Neural crest cell (in vitro differentiated cells): Measurements from ENCODE around the gene ARHGAP26. TPM values are rescaled to one million over a fixed set of nuclear protein-coding genes. Genes with fewer than 3 reads are reported as not detected.

Experiments
- DNase-seq: peaks from one replicate; pipeline ENCODE4 v3.0.0; 2021; ENCODE audit warnings: low read depth, mixed read lengths, low spot score
- H3K27ac Mint-ChIP-seq: one replicate; pipeline ENCODE4 v1.8.0; 2021; ENCODE audit warnings: mild to moderate bottlenecking, mixed read lengths; ENCODE audit not compliant: unreplicated experiment
- H3K27me3 Mint-ChIP-seq: 2 replicates; pipeline ENCODE4 v1.8.0; 2021; ENCODE audit warnings: low read depth, mild to moderate bottlenecking, mixed read lengths
- H3K36me3 Mint-ChIP-seq: 2 replicates; pipeline ENCODE4 v1.8.0; 2021; ENCODE audit warnings: low read depth, mild to moderate bottlenecking, mixed read lengths
- H3K4me1 Mint-ChIP-seq: 2 replicates; pipeline ENCODE4 v1.8.0; 2021; ENCODE audit warnings: mixed read lengths
- H3K4me3 Mint-ChIP-seq: one replicate; pipeline ENCODE4 v1.8.0; 2021; ENCODE audit warnings: mild to moderate bottlenecking, mixed read lengths
- H3K9me3 Mint-ChIP-seq: 2 replicates; pipeline ENCODE4 v1.8.0; 2021; ENCODE audit warnings: mixed read lengths
- CTCF ChIP-seq: fragments of 200-600 bp; sonication (generic); conservative IDR thresholded peaks from 2 replicates; pipeline ENCODE4 v1.5.0; 2021; ENCODE audit warnings: antibody characterized with exemption, mild to moderate bottlenecking
- total RNA-seq: library from RNA; stranded (reverse); gene quantifications from 2 replicates; pipeline ENCODE4 v1.2.1, GENCODE V29; 2021

ARHGAP26 gene
- total RNA-seq, 1 donor from 2014 or later, result 5.5 TPM

GRCh38 chr5:143161885-143162540 is 391.8 kb downstream of the ARHGAP26 start:
- Mint-ChIP-seq H3K27ac (no peak overlapping the region), H3K27me3 (no peaks in the 10 kb centered on the region), H3K4me1 (no peaks in the 10 kb centered on the region), H3K4me3 (no peak overlapping the region), H3K9me3 (peaks cover 10% of the 10 kb centered on the region), H3K36me3 (no peaks in the 10 kb centered on the region)
- TF ChIP-seq CTCF, result no peak
- no peak for DNase-seq

DNA sequence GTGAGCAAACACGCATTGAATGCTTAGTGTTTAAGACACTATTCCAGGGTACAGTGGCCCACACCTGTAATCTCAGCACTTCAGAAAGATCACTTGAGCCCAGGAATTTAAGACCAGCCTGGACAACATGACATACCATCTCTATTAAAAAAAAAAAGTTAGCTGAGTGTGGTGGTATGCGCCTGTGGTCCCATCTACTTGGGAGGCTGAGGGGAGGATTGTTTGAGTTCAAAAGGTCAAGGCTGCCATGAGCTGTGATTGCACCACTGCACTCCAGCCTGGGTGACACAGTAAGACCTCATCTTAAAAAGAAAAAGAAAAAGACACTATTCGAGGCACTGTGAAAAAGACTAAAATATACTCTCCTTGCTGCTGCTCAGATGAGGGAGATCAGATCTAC is 392.6 kb downstream of the ARHGAP26 start:
- Mint-ChIP-seq H3K27ac (no peak overlapping the region), H3K27me3 (no peaks in the 10 kb centered on the region), H3K4me3 (no peak overlapping the region), H3K4me1 (no peaks in the 10 kb centered on the region), H3K36me3 (no peaks in the 10 kb centered on the region), H3K9me3 (peaks cover 10% of the 10 kb centered on the region)
- no peak for TF ChIP-seq CTCF
- no peak for DNase-seq

DNA sequence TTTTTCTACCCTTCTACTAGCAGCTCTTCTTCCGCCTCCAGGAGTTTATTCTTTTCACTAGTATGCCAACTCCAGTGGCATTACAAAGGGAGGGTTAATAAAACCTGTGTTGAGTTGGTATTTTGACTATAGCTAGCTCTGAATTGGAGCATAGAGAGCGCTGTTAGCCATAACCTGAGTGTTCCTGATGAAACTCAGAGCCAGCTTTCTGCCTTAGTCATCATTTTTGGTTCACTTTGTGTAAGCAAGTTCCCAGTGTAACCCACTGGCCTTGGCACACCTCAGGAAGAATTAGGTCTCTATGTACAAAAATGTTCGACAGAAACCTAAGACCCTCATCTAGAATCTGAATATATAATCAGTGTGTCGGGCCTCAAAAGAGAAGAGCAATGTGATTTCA is 394.4 kb downstream of the ARHGAP26 start:
- Mint-ChIP-seq H3K27ac (no peak overlapping the region), H3K4me1 (no peaks in the 10 kb centered on the region), H3K27me3 (no peaks in the 10 kb centered on the region), H3K36me3 (no peaks in the 10 kb centered on the region), H3K4me3 (no peak overlapping the region), H3K9me3 (peaks cover 8% of the 10 kb centered on the region)
- TF ChIP-seq CTCF, result no peak
- no peak for DNase-seq

DNA sequence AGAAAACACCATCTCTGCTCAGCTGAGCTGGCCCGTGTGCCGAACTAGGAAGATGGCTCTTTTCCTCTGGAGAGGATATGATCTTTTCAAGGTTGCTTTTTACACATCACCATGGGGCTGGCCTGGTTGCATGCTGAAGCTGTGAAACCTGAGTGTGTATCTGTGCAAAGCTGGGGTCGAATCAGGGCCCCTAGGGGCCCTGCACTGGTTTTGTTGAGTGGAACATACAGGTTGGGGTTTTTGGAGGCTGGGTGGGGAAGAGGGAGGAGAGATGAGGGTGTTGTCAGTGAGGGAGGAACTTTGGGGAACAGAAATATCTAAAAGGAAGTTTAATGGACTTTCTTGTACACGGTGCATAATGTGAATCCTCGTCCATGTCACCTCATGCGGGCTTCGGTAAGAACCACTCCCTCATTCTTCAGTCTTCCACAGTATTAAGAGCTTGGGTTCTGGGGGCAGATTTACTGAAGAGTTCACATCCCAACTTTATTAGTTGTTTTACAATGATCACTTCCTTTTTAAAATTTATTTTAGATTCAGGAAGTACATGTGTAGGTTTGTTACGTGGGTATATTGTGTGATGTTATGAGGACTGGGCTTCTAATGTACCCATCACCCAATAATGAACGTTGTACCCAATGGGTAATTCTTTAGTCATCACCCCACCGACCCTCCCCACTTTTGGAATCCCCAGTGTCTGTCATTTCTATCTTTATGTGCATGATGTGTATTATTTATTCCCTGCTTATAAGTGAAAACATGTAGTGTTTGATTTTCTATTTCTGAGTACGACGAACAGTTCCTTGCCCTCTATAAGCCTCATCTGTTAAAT is 395.1 kb downstream of the ARHGAP26 start:
- H3K36me3 Mint-ChIP-seq, result no peaks in the 10 kb centered on the region
- no peak overlapping the region for H3K27ac Mint-ChIP-seq
- DNase-seq, result no peak
- no peaks in the 10 kb centered on the region for H3K27me3 Mint-ChIP-seq
- no peaks in the 10 kb centered on the region for H3K4me1 Mint-ChIP-seq
- peaks cover 8% of the 10 kb centered on the region for H3K9me3 Mint-ChIP-seq
- no peak overlapping the region for H3K4me3 Mint-ChIP-seq
- no peak for TF ChIP-seq CTCF

DNA sequence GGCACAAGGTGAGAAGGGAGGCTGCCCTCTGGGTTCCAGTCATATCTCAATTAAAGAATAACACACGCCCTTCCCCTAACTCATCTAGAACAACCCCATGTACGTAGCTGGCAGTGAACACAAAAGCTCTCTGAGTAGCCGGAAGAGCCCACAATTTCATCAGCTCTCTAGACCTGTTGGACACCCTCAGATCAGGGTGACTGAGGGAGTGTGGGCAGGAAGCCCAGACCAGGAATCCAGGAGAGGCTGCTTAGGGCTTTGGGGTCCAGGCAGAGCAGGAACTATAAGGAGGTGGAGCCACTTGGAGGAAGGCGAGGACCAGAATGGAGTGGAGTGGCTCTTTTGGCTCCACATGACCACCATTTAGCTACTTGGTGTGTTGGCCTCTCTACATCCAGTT is 395.9 kb downstream of the ARHGAP26 start:
- no peak for DNase-seq
- Mint-ChIP-seq H3K36me3 (no peaks in the 10 kb centered on the region), H3K27ac (no peak overlapping the region), H3K27me3 (no peaks in the 10 kb centered on the region), H3K4me3 (no peak overlapping the region), H3K9me3 (peaks cover 8% of the 10 kb centered on the region), H3K4me1 (peaks cover 4% of the 10 kb centered on the region)
- TF ChIP-seq CTCF, result no peak
